PC-9 (cell line): Measurements from ENCODE around the gene MYO18B. TPM values are rescaled to one million over a fixed set of nuclear protein-coding genes. Genes with fewer than 3 reads are reported as not detected.

Experiments
- BruUV-seq: library from RNA; stranded (reverse); fragments of 400-500 nt; replicated peaks from 2 replicates; lab custom pipeline; 2021; lab: Mats Ljungman, UMichigan
- CTCF ChIA-PET: fragments of 300-600 bp; sonication (Branson Sonifier 250); formaldehyde crosslinking; loops from one replicate; lab custom pipeline; 2022; ENCODE audit warnings: antibody characterized with exemption; lab: Charles Lee
- POLR2A ChIA-PET: fragments of 300-600 bp; sonication (Branson Sonifier 250); formaldehyde crosslinking; loops from one replicate; lab custom pipeline; 2022; ENCODE audit warnings: antibody characterized with exemption; ENCODE audit not compliant: unreplicated experiment; lab: Charles Lee
- DNase-seq, 2 experiments: peaks; one replicate each; pipeline versions ENCODE4 v3.0.0 to v3.0.0-alpha.2; 2015 to 2022; ENCODE audit warnings: mixed read lengths in 1 of 2
- H2AFZ ChIP-seq: fragments of 200-600 bp; sonication (generic); 2 replicates; pipeline ENCODE4 v1.8.1; 2017; ENCODE audit warnings: antibody characterized with exemption
- H3F3A ChIP-seq: fragments of 200-600 bp; sonication (generic); 2 replicates; pipeline ENCODE4 v1.8.1; 2017; ENCODE audit warnings: antibody characterized with exemption, mild to moderate bottlenecking, low read depth; ENCODE audit not compliant: insufficient read depth
- H3K27ac ChIP-seq: fragments of 200-600 bp; sonication (generic); 2 replicates; pipeline ENCODE4 v1.6.1; 2016; ENCODE audit warnings: mixed run types
- H3K27me3 ChIP-seq: fragments of 200-600 bp; sonication (generic); 2 replicates; pipeline ENCODE4 v1.6.1; 2016; ENCODE audit warnings: low read depth, mixed run types; ENCODE audit not compliant: insufficient read depth
- H3K36me3 ChIP-seq: fragments of 200-600 bp; sonication (generic); 2 replicates; pipeline ENCODE4 v1.6.1; 2016; ENCODE audit warnings: low read depth, mixed run types
- H3K4me1 ChIP-seq: fragments of 200-600 bp; sonication (generic); replicated peaks from 2 replicates; pipeline ENCODE4 v1.6.1; 2016; ENCODE audit warnings: mixed run types; ENCODE audit not compliant: insufficient read depth
- H3K4me2 ChIP-seq: fragments of 200-600 bp; sonication (generic); 2 replicates; pipeline ENCODE4 v1.6.1; 2017; ENCODE audit warnings: mixed run types
- H3K4me3 ChIP-seq: fragments of 200-600 bp; sonication (generic); 2 replicates; pipeline ENCODE4 v1.6.1; 2016; ENCODE audit warnings: mixed run types
- H3K79me2 ChIP-seq: fragments of 200-600 bp; sonication (generic); 2 replicates; pipeline ENCODE4 v1.6.1; 2017; ENCODE audit warnings: low read depth, mixed run types
- H3K9me2 ChIP-seq: fragments of 200-600 bp; sonication (generic); 2 replicates; pipeline ENCODE4 v1.8.1; 2017; ENCODE audit warnings: mild to moderate bottlenecking; ENCODE audit not compliant: insufficient read depth
- H3K9me3 ChIP-seq: fragments of 200-600 bp; sonication (generic); 2 replicates; pipeline ENCODE4 v1.8.1; 2016; ENCODE audit warnings: low read depth; ENCODE audit not compliant: insufficient read depth
- H4K20me1 ChIP-seq: fragments of 200-600 bp; sonication (generic); 2 replicates; pipeline ENCODE4 v1.8.1; 2017; ENCODE audit not compliant: insufficient read depth
- CTCF ChIP-seq: fragments of 200-600 bp; sonication (generic); conservative IDR thresholded peaks from 2 replicates; pipeline ENCODE4 v1.6.1; 2017; ENCODE audit warnings: mixed run types, antibody characterized with exemption, mild to moderate bottlenecking, moderate library complexity
- EZH2 ChIP-seq: fragments of 200-600 bp; sonication (generic); IDR thresholded peaks from 2 replicates; pipeline ENCODE4 v1.8.0; 2017; ENCODE audit warnings: antibody characterized with exemption, low read depth
- intact Hi-C: fragments of 100-400 bp; cut with micrococcal nuclease; formaldehyde crosslinking; loops from one replicate; pipeline ENCODE4 v1.10.0; 2022; ENCODE audit not compliant: unreplicated experiment
- total RNA-seq: library from RNA; stranded (reverse); gene quantifications from 2 replicates; pipeline ENCODE4 v1.2.3, GENCODE V29; 2021

MYO18B gene
- total RNA-seq, 1 experiment from 2014 or later = not detected

GRCh38 chr22:25757686-25758085, 15.7 kb downstream of the MYO18B start:
- H3K27ac ChIP-seq = no peak overlapping the region
- H4K20me1 ChIP-seq = no peaks in the 10 kb centered on the region
- no peak overlapping the region for H2AFZ ChIP-seq
- H3K4me1 ChIP-seq = peaks cover 10% of the 10 kb centered on the region
- no peaks in the 10 kb centered on the region for H3K36me3 ChIP-seq
- no peaks in the 10 kb centered on the region for H3F3A ChIP-seq
- no TSS peak for BruUV-seq
- DNase-seq = no peak
- CTCF ChIA-PET = no interaction called here
- POLR2A ChIA-PET = no interaction called here
- H3K27me3 ChIP-seq = no peaks in the 10 kb centered on the region
- intact Hi-C loops = no loop called here
- H3K9me2 ChIP-seq = no peaks in the 10 kb centered on the region
- H3K79me2 ChIP-seq = no peaks in the 10 kb centered on the region
- no peaks in the 10 kb centered on the region for H3K9me3 ChIP-seq
- TF ChIP-seq CTCF (no peak), EZH2 (no peak)
- no peak overlapping the region for H3K4me2 ChIP-seq
- H3K4me3 ChIP-seq = no peak overlapping the region

- H3K9me3 ChIP-seq = no peaks in the 10 kb centered on the region
- intact Hi-C loops = no loop called here
- BruUV-seq = no TSS peak
- H3K79me2 ChIP-seq = no peaks in the 10 kb centered on the region
- H3K36me3 ChIP-seq = no peaks in the 10 kb centered on the region
- no peaks in the 10 kb centered on the region; the same call in 1 of the 2 replicates for H3F3A ChIP-seq
- POLR2A ChIA-PET = no interaction called here
- no peak overlapping the region for H3K4me3 ChIP-seq
- DNase-seq = no peak
- no peaks in the 10 kb centered on the region for H4K20me1 ChIP-seq
- no peaks in the 10 kb centered on the region for H3K27me3 ChIP-seq
- TF ChIP-seq EZH2 (no peak), CTCF (no peak)
- no peak overlapping the region for H2AFZ ChIP-seq
- H3K9me2 ChIP-seq = no peaks in the 10 kb centered on the region
- peaks cover 10% of the 10 kb centered on the region for H3K4me1 ChIP-seq
- no peak overlapping the region for H3K4me2 ChIP-seq
- no peak overlapping the region for H3K27ac ChIP-seq
- CTCF ChIA-PET = no interaction called here
Observed at GRCh38 chr22:25758316-25758715, 16.3 kb downstream of the MYO18B start.

- TF ChIP-seq CTCF = no peak
- TF ChIP-seq EZH2 = no peak
- H4K20me1 ChIP-seq = no peaks in the 10 kb centered on the region
- H3K9me2 ChIP-seq = no peaks in the 10 kb centered on the region
- DNase-seq = peak; percentile 66 to 92
- no peak overlapping the region for H2AFZ ChIP-seq
- BruUV-seq = no TSS peak
- POLR2A ChIA-PET = interaction anchor here (0.6 kb wide), 1 partner anchor 825 kb away, joined by 3 read pairs; no protein-coding TSS in a partner anchor
- no peak overlapping the region for H3K4me3 ChIP-seq
- no peaks in the 10 kb centered on the region for H3K79me2 ChIP-seq
- H3K4me2 ChIP-seq = 0 out of 2 replicates have a peak overlapping the region, but pooled peaks have one; percentile 27
- H3K36me3 ChIP-seq = no peaks in the 10 kb centered on the region
- no peaks in the 10 kb centered on the region for H3K27me3 ChIP-seq
- peak overlapping the region; percentile 70 for H3K27ac ChIP-seq
- H3K9me3 ChIP-seq = no peaks in the 10 kb centered on the region
- CTCF ChIA-PET = no interaction called here
- intact Hi-C loops = loop anchor here (1.0 kb wide), 1 partner anchor 13 kb away; no protein-coding TSS in a partner anchor
- peaks cover 10% of the 10 kb centered on the region for H3K4me1 ChIP-seq
- peaks cover 3% of the 10 kb centered on the region; the same call in 1 of the 2 replicates for H3F3A ChIP-seq
Observed at GRCh38 chr22:25759825-25760231, 17.8 kb downstream of the MYO18B start.
